HepG2 (cell line): ENCODE measurements around the gene RBBP8NL. TPM values are rescaled to one million over a fixed set of nuclear protein-coding genes. Genes with fewer than 3 reads are reported as not detected.

Experiments used
- CCDC6 ChIP-seq: sonication (generic); formaldehyde crosslinking; IDR thresholded peaks from 2 replicates; pipeline ENCODE4 v1.8.1; 2022; ENCODE audit warnings: mild to moderate bottlenecking, missing genetic modification reagents, moderate library complexity
- CREB1 ChIP-seq, 2 experiments: fragments of 450-650 bp in 1 of 2; IDR thresholded peaks; 2 replicates each; pipeline ENCODE4 v1.6.1; 2016 to 2017; ENCODE audit warnings: control low read depth in 1 of 2, mild to moderate bottlenecking in 1 of 2, missing compliant biosample characterization in 1 of 2, missing genetic modification characterization in 1 of 2
- DR1 ChIP-seq: sonication (generic); formaldehyde crosslinking; IDR thresholded peaks from 2 replicates; pipeline ENCODE4 v1.8.0; 2021; ENCODE audit warnings: mild to moderate bottlenecking, missing genetic modification reagents, inconsistent platforms
- ESRRA ChIP-seq: sonication (generic); formaldehyde crosslinking; IDR thresholded peaks from 2 replicates; pipeline ENCODE4 v1.5.1; 2020; ENCODE audit warnings: mild to moderate bottlenecking, low read depth, missing genetic modification reagents
- EZH2 ChIP-seq: conservative IDR thresholded peaks from 2 replicates; pipeline ENCODE4 v1.6.1; 2012; ENCODE audit warnings: mild to moderate bottlenecking, low read depth, low read length, moderate library complexity
- HMG20B ChIP-seq: conservative IDR thresholded peaks from 2 replicates; pipeline ENCODE4 v1.6.1; 2016; ENCODE audit warnings: missing genetic modification reagents, missing compliant biosample characterization
- HNRNPL ChIP-seq: fragments of 200-400 bp; formaldehyde crosslinking; IDR thresholded peaks from 2 replicates; pipeline ENCODE4 v1.6.1; 2017; ENCODE audit warnings: mild to moderate bottlenecking, low read depth, low read length
- KDM2A ChIP-seq: sonication (generic); formaldehyde crosslinking; IDR thresholded peaks from 2 replicates; pipeline ENCODE4 v1.4.0; 2020; ENCODE audit warnings: low read depth, missing genetic modification reagents, borderline replicate concordance
- KLF9 ChIP-seq: IDR thresholded peaks from 2 replicates; pipeline ENCODE4 v1.6.1; 2016; ENCODE audit warnings: low read depth
- MATR3 ChIP-seq: sonication (generic); formaldehyde crosslinking; IDR thresholded peaks from 2 replicates; pipeline ENCODE4 v1.4.0; 2020; ENCODE audit warnings: missing genetic modification reagents
- MLX ChIP-seq: IDR thresholded peaks from 2 replicates; pipeline ENCODE4 v1.6.1; 2016
- MXD4 ChIP-seq: IDR thresholded peaks from 2 replicates; pipeline ENCODE4 v1.6.1; 2016; ENCODE audit warnings: mild to moderate bottlenecking, missing biosample characterization, missing genetic modification reagents
- PATZ1 ChIP-seq: sonication (generic); formaldehyde crosslinking; IDR thresholded peaks from 2 replicates; pipeline ENCODE4 v1.4.0; 2020; ENCODE audit warnings: missing genetic modification reagents
- RELA ChIP-seq: sonication (generic); formaldehyde crosslinking; IDR thresholded peaks from 2 replicates; pipeline ENCODE4 v1.4.0; 2020; ENCODE audit warnings: missing genetic modification reagents
- SATB2 ChIP-seq: sonication (generic); formaldehyde crosslinking; IDR thresholded peaks from 2 replicates; pipeline ENCODE4 v1.5.0; 2020; ENCODE audit warnings: missing genetic modification reagents
- SKI ChIP-seq: fragments of 450-650 bp; IDR thresholded peaks from one replicate; pipeline ENCODE4 v1.6.1; 2018; ENCODE audit warnings: mild to moderate bottlenecking; ENCODE audit not compliant: partially characterized antibody
- SMAD3 ChIP-seq: sonication (generic); formaldehyde crosslinking; IDR thresholded peaks from 2 replicates; pipeline ENCODE4 v1.4.0; 2020; ENCODE audit warnings: missing genetic modification reagents
- SMAD9 ChIP-seq: sonication (generic); formaldehyde crosslinking; IDR thresholded peaks from 2 replicates; pipeline ENCODE4 v1.5.1; 2020; ENCODE audit warnings: mild to moderate bottlenecking, missing genetic modification reagents
- SPEN ChIP-seq: sonication (generic); formaldehyde crosslinking; IDR thresholded peaks from 2 replicates; pipeline ENCODE4 v1.5.1; 2020; ENCODE audit warnings: low read depth, mild to moderate bottlenecking, missing genetic modification reagents
- SRY ChIP-seq: sonication (generic); formaldehyde crosslinking; IDR thresholded peaks from 2 replicates; pipeline ENCODE4 v1.8.0; 2022; ENCODE audit warnings: mild to moderate bottlenecking, missing genetic modification reagents
- STAT5B ChIP-seq: sonication (generic); formaldehyde crosslinking; IDR thresholded peaks from 2 replicates; pipeline ENCODE4 v1.4.0; 2020; ENCODE audit warnings: missing genetic modification reagents
- TEAD3 ChIP-seq: optimal IDR thresholded peaks from 2 replicates; pipeline ENCODE3; 2016; ENCODE audit warnings: borderline replicate concordance
- ZBTB14 ChIP-seq: sonication (generic); formaldehyde crosslinking; IDR thresholded peaks from 2 replicates; pipeline ENCODE4 v1.4.0; 2020; ENCODE audit warnings: missing genetic modification reagents
- ZNF205 ChIP-seq: IDR thresholded peaks from 2 replicates; pipeline ENCODE4 v1.6.1; 2018; ENCODE audit warnings: missing biosample characterization, missing genetic modification reagents
- ZNF362 ChIP-seq: sonication (generic); formaldehyde crosslinking; IDR thresholded peaks from 2 replicates; pipeline ENCODE4 v1.4.0; 2020; ENCODE audit warnings: missing genetic modification reagents, mild to moderate bottlenecking, borderline replicate concordance
- ZNF44 ChIP-seq: sonication (generic); formaldehyde crosslinking; IDR thresholded peaks from 2 replicates; pipeline ENCODE4 v1.5.1; 2020; ENCODE audit warnings: mild to moderate bottlenecking, missing genetic modification reagents
- ZNF572 ChIP-seq: sonication (generic); formaldehyde crosslinking; IDR thresholded peaks from 2 replicates; pipeline ENCODE4 v1.5.1; 2020; ENCODE audit warnings: mild to moderate bottlenecking, missing genetic modification reagents
- ZNF747 ChIP-seq: sonication (generic); formaldehyde crosslinking; IDR thresholded peaks from 2 replicates; pipeline ENCODE4 v1.8.1; 2023; ENCODE audit warnings: missing genetic modification reagents, mild to moderate bottlenecking, borderline replicate concordance
- ZNF850 ChIP-seq: sonication (generic); formaldehyde crosslinking; conservative IDR thresholded peaks from 2 replicates; pipeline ENCODE4 v1.9.0; 2021; ENCODE audit warnings: mild to moderate bottlenecking, missing genetic modification reagents
- ZSCAN30 ChIP-seq: sonication (generic); formaldehyde crosslinking; IDR thresholded peaks from 2 replicates; pipeline ENCODE4 v1.5.0; 2020; ENCODE audit warnings: mild to moderate bottlenecking, missing genetic modification reagents
- polyA plus RNA-seq, 8 experiments: library from polyadenylated mRNA; depleted of rRNA in 3 of 8; stranded (reverse) in 7 of 8; unstranded in 1 of 8; fragments of >200 nt; fragmentation: Illumina TruSeq in 4 of 8; extraction: Trizol in 4 of 8; gene quantifications; 2 replicates each; pipeline versions ENCODE4 v1.2.1 to v1.2.3, GENCODE V29; 2011 to 2016; ENCODE audit warnings: low read depth in 4 of 8, missing spikeins in 1 of 8, mixed read lengths in 1 of 8; ENCODE audit not compliant: insufficient read depth in 1 of 8
- total RNA-seq, 5 experiments: library from RNA; depleted of rRNA; stranded (reverse); fragments of >200 nt; fragmentation: Illumina TruSeq; extraction: Trizol; gene quantifications; 2 replicates each; pipeline ENCODE4 v1.2.3, GENCODE V29; 2016; ENCODE audit warnings: low read depth in 1 of 5

The RBBP8NL gene
- total and polyA plus RNA-seq, 2 of the 13 experiments (the other 11 are each of a cell fraction or from before 2014, with no cell fraction given) = 0.69 to 0.86 TPM

- no peak for TF ChIP-seq STAT5B (CRISPR knock-in tag)
- TF ChIP-seq KDM2A (CRISPR knock-in tag) = no peak
- no peak for TF ChIP-seq MXD4 (CRISPR knock-in tag)
- TF ChIP-seq SKI = no peak
- TF ChIP-seq CREB1 (IDR thresholded peaks at IDR 0.05) = no peak
- no peak for TF ChIP-seq CREB1 (CRISPR knock-in tag; IDR thresholded peaks at IDR 0.05)
- 0 out of 2 replicates have a peak, but pooled peaks have one; percentile 25 for TF ChIP-seq HMG20B
- no peak for TF ChIP-seq SMAD9 (CRISPR knock-in tag)
- no peak for TF ChIP-seq ZNF362 (CRISPR knock-in tag)
- no peak for TF ChIP-seq KLF9 (CRISPR knock-in tag)
- no peak for TF ChIP-seq MLX
- no peak for TF ChIP-seq EZH2
- no peak for TF ChIP-seq MATR3
- no peak for TF ChIP-seq ZNF572 (CRISPR knock-in tag)
- TF ChIP-seq SRY (CRISPR knock-in tag) = no peak
- TF ChIP-seq ZNF747 (CRISPR knock-in tag) = no peak
- no peak for TF ChIP-seq ZNF44 (CRISPR knock-in tag)
- TF ChIP-seq RELA = no peak
- TF ChIP-seq SPEN (CRISPR knock-in tag) = 0 out of 2 replicates have a peak, but pooled peaks have one; percentile 7
- no peak for TF ChIP-seq ZSCAN30 (CRISPR knock-in tag)
- no peak for TF ChIP-seq ESRRA (CRISPR knock-in tag)
- no peak for TF ChIP-seq ZBTB14 (CRISPR knock-in tag)
- TF ChIP-seq DR1 (CRISPR knock-in tag) = 0 out of 2 replicates have a peak, but pooled peaks have one; percentile 18
- no peak for TF ChIP-seq SATB2 (CRISPR knock-in tag)
- TF ChIP-seq SMAD3 (CRISPR knock-in tag) = no peak
- TF ChIP-seq HNRNPL = peak; percentile 80
- TF ChIP-seq TEAD3 (CRISPR knock-in tag) = peak; percentile 31
- peak; percentile 98 for TF ChIP-seq PATZ1
- no peak for TF ChIP-seq ZNF850 (CRISPR knock-in tag)
- no peak for TF ChIP-seq CCDC6 (CRISPR knock-in tag)
- TF ChIP-seq ZNF205 (CRISPR knock-in tag) = no peak
Measured at GRCh38 chr20:62430311-62430853, 3.0 kb upstream of the RBBP8NL start (continued).
